Hematopoietic multipotent progenitor cell treated with erythropoietin and hydrocortisone succinate and interleukin-3 and kit ligand, for 8 days (in vitro differentiated cells): ENCODE results near the gene TMCC1.
A peak's percentile ranks its signal among the peaks of the same experiment; 100 is the strongest.

ENCODE experiments used
- DNase-seq: peaks from one replicate; pipeline ENCODE4 v3.0.0-alpha.2; 2015

Gene TMCC1

GRCh38 chr3:129673897-129674797, 219.4 kb downstream of the TMCC1 start:
- no peak for DNase-seq

GRCh38 chr3:129673012-129673411, 220.5 kb downstream of the TMCC1 start:
- DNase-seq, result peak; percentile 86

DNA sequence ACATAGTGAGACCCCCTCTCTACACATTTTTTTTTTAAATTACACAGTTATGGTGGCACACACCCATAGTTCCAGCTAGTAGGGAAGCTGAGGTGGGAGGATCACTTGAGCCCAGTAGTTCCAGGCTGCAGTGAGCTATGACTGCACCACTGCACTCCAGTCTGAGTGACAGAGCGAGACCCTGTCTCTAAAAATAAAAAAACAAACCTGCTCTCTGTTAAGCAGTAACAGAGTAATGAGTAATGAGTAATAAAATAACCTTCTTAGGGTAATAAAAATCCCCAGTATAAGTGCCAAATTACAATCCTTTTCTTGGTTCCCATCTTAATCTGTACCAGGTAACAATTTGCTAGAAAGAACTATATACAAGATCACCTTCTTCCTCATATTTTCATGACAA, 221.1 kb downstream of the TMCC1 start:
- no peak for DNase-seq

DNA sequence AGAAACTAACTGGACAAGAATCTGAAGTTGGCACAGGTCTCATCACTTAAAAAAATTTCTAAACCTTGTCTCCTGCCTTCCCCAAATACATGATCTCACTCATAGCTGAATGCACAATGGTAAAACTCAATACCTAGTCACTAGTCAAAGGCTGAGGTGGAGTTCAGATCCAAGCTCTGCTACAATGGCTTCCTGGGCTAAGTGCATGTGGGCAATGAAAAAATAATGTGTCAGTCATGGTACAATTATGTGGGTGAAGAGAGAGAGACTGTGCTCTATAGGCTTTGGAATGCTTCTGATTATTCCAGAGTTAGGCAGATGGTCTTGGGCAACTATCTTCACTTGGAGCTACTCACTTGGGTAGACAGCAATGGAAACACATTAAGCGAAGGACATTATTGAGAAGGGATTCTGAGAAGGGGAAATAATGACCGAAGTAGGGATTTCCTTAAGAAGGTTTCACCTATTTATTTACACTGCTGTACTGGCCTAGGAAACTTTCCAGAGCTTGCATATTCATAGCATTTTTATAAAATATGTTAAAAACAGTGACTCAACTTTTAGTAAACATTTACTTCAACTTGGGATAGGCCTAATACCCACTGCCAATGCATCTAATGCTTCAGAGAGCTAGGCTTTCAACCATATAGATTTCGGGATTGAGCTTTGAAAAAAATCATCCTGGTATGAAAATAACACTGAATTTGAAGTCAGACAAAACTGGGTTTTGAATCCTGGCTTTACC, 228.3 kb downstream of the TMCC1 start:
- DNase-seq, result no peak

DNA sequence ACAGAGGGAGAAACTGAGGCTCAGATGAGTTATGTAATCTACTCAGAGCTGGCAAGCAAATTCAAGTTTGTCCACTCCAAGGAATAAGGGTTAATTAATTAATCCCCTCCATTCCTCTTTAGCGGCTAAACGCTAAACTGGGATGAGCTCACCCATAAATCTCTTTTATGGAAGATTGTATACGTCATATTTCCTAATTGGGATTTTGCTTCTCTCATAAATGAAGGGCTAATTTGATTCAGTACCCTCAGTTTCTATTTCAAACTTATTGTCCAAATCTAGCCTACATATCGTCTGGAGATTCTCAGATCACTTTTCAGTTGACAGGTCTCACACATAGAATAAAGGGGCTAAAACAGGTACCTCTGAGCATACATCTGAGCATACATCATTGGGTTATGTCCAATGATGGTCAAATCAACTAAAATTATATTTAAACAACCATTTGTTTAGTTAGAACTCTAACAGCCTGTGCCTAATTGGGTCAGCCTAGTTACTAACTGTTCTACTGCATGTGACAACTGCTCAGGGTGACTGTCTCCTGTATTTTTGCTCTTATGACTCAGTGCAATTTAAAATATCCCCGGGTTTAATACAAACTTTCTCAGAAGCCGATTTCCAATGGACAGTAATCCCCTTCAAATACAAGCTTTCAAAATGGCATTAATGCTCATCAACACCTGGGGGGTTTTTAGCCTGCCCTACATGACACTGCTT, 229.4 kb downstream of the TMCC1 start:
- DNase-seq, result no peak

DNA sequence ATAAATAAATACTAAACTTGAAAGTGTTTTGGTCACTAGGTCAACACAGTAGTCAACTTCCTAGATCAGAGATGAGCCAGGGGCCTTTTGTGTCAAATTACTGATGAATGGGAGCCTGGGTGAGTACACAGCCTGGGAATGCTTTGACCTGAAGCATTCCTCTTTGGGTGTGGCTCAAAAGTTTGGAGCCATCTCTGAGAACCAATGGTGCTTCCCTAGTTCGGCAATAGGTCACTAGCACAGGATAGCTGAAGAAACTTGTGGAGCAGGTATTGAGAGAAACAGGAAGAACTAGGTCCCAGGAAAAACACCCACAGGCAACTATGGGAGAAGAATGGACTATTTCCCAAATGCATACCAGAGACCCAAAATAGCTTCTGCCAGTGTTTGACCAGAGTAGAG, 230.5 kb downstream of the TMCC1 start:
- DNase-seq, result no peak

- DNase-seq, result peak; percentile 49
Measured at GRCh38 chr3:129662191-129662608, 231.3 kb downstream of the TMCC1 start.

- DNase-seq, result no peak
Measured at GRCh38 chr3:129661766-129662165, 231.7 kb downstream of the TMCC1 start.

DNA sequence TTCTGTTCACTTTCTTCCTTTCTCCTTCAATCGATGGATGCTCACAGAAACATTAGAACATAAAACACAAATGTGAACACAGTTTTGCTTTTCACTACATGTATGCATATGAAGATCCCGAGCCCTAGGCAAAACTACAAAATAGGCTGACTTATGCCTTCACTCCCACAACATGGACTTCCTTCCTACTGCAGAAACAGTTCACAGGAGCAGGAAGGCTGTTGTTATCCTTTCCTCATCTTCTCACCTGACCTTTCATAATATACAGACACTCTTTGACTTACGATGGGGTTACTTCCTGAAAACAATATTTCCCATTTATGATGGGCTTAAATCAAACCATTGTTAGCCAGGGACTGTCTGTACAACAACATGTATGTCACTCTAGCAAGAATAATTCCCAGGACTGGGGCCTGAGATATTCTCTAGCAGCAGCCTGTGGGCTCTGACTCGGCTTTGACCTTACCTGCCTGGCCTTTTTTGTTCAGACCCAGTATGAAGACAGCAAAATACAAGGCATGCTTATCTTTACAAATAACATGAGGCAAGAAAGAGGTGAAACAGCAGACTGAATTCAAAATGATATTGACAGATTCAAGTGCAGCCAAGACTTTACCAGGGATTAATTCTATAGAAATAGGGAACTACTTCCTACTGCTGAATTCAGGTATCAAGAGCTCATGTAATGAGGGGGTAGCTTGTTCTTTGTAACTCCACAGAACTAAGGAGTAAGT, 235.2 kb downstream of the TMCC1 start:
- peak; percentile 23 for DNase-seq

- DNase-seq, result peak; percentile 57
Measured at GRCh38 chr3:129657261-129658046, 236.1 kb downstream of the TMCC1 start.

DNA sequence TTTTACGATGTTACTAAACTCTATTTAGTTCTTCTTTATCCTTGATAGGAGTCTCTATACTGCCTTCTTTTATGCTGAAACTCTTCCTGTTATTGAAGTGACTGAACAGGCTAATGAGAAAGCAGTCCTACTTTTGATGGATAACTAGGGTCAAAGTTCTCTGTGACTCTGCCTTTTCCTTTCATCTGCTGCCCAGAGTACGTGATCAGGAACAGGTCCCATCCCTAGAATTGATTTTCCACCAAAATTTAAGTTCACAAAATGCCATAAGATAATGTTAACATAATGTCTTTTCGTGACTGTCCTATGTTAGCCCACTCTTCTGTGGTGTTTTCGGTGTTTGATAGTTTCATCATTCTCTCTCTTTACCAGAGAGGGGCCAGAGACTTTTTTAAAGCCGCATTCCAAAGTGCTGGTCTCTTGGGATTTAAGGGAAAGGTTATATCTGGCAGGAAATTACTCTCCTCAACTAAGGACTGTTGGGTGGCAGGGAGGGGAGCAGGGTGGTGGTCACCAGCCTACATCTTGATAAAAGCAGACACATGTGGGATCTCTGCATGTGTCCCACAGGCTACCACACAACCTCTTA, 236.8 kb downstream of the TMCC1 start:
- DNase-seq, result no peak

GRCh38 chr3:129655291-129655700, 238.2 kb downstream of the TMCC1 start:
- peak; percentile 90 for DNase-seq

- DNase-seq, result no peak
Measured at GRCh38 chr3:129654131-129654530, 239.4 kb downstream of the TMCC1 start.

- no peak for DNase-seq
Measured at GRCh38 chr3:129653019-129653418, 240.5 kb downstream of the TMCC1 start.

DNA sequence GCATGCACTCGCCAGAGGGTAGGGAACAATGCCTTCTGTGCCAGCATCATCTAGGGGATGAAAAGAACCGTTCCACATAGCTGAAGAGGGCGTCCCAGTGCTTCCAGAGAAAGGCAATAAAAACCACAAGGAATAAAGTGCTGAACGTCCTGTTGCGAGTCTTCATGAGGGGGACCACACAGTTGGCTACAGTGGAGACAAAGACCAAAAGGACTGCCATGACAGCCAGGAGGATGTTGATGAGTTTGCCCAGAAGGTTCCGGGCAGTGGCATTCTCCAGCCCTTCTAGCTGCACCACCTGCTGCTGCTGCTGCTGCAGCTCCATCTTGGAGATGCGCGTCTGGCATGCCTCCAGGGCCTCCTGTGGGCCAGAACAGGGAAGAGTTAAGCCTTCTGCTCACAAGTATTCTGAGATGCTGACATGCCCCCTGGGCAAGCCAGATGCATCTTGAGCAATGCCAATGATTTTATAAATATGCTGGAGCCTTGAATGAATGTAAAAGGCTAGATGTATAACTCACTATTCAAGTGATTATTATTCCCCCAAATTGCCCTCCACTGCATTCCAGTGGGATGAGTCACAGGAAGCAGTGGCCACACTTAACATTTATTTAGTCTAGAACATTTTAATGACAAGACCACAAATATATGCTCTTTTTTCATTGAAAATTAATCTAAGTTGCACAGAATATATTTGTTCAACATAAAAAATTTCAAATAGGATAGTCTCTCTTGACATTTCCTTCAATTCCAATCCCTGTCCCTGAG, 241.9 kb downstream of the TMCC1 start:
- DNase-seq, result no peak

DNA sequence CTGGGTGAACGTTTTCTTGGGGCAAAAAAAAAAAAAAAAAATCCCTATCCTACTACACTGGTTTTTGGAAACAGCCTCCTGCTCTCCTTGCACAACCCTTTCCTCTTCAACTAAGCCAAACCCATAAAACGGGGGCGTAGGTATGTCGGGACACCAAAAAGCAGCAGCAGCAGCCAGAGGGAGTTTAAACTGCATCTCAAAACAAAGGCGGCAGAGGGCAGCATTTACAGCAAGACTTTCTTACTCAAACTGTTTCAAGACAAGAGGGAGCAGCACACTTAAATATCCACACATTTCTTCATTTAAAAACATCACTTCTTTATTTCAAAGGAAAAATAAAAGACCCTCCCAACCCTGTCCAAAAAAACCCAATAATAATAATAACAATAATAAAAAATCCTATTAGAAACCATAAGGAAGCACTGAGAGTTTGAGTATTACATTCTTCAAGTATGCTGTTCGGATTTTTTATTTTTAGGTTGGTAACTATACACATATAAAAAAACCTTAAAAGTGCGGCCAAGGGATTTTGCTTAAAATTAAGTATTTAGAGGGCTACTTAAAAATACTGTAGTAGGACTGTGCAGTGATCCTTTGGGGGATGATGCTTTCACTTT, 243.1 kb downstream of the TMCC1 start:
- DNase-seq, result peak; percentile 82

- no peak for DNase-seq
Measured at GRCh38 chr3:129648391-129648790, 245.1 kb downstream of the TMCC1 start.

DNA sequence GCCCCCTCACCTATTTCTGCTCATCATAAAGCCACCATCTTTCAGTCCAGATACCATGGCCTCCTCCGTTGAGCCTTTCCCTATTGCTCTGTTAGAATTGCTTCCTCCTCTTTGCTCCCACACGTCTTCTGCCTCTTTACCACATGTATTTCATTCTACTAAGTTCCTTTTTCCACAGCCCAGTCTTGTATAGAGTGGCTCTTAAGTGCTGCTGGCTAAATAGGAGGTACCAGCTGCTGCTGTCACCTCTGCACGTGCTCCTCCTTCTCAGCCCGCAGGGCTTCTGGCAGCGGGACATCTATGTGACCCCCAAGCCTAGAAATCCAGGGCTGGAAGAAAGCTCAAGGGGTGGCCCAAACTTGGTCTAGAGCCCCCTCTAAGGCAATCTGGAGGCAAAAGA, 248.2 kb downstream of the TMCC1 start:
- DNase-seq, result no peak

DNA sequence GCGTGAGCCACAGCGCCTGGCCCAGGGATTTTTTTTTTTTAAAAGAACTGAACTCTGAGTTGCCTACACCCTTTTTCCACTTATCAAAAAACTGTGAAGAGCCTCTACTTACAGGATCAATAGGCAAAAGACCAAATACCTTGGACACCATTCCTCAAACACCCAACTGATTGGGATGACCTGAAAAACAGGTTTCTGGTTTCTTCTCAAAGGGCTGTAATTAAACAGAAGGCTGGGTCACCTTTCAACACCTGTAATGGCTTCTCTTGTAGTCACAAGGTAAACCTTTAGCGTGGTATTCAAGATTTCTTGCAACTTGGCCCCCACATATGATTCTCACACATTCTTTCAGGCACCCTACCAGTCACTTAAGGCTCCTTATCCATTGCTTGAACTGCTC, 248.7 kb downstream of the TMCC1 start:
- DNase-seq, result no peak
